Osteoblast (primary cell): Measurements from ENCODE around the gene TXNDC11. TPM values are rescaled to one million over a fixed set of nuclear protein-coding genes. Genes with fewer than 3 reads are reported as not detected.

Experiments used
- DNase-seq: peaks from one replicate; pipeline ENCODE4 v3.0.0; 2011; ENCODE audit warnings: low spot score, mixed read lengths; ENCODE audit not compliant: insufficient read length; ENCODE audit errors: missing footprints
- H2AFZ ChIP-seq: 2 replicates; pipeline ENCODE4 v1.6.0; 2011; ENCODE audit warnings: mild to moderate bottlenecking, low read length
- H3K27ac ChIP-seq: 2 replicates; pipeline ENCODE4 v1.5.1; 2011; ENCODE audit warnings: mild to moderate bottlenecking, low read depth, low read length, moderate library complexity
- H3K27me3 ChIP-seq: 2 replicates; pipeline ENCODE4 v1.6.0; 2012; ENCODE audit warnings: mild to moderate bottlenecking, control low read depth, inconsistent platforms, low read length, moderate library complexity; ENCODE audit not compliant: insufficient read depth
- H3K36me3 ChIP-seq: 2 replicates; pipeline ENCODE4 v1.5.1; 2011; ENCODE audit warnings: mild to moderate bottlenecking, low read length, control low read depth, moderate library complexity; ENCODE audit not compliant: insufficient read depth
- H3K4me1 ChIP-seq: 2 replicates; pipeline ENCODE4 v1.5.1; 2011; ENCODE audit warnings: mild to moderate bottlenecking, low read length, control low read depth, moderate library complexity; ENCODE audit not compliant: insufficient read depth
- H3K4me2 ChIP-seq: 2 replicates; pipeline ENCODE4 v1.6.0; 2011; ENCODE audit warnings: mild to moderate bottlenecking, low read length; ENCODE audit not compliant: insufficient read depth
- H3K4me3 ChIP-seq: fragments of 200-600 bp; sonication (generic); 3 replicates; pipeline ENCODE4 v1.5.1; 2012; ENCODE audit warnings: mild to moderate bottlenecking, low read length, inconsistent platforms; ENCODE audit not compliant: insufficient read depth
- H3K79me2 ChIP-seq: 2 replicates; pipeline ENCODE4 v1.6.0; 2012; ENCODE audit warnings: mild to moderate bottlenecking, low read length, control low read depth, inconsistent platforms; ENCODE audit not compliant: insufficient read depth
- H3K9me3 ChIP-seq: 2 replicates; pipeline ENCODE4 v1.5.1; 2011; ENCODE audit warnings: low read depth, low read length, control low read depth
- H4K20me1 ChIP-seq: 2 replicates; pipeline ENCODE4 v1.6.0; 2012; ENCODE audit warnings: mild to moderate bottlenecking, low read length, control low read depth; ENCODE audit not compliant: insufficient read depth
- total RNA-seq: library from RNA; depleted of rRNA; stranded (reverse); fragments of >200 nt; gene quantifications from 2 replicates; pipeline ENCODE4 v1.2.3, GENCODE V29; 2012
- TF ChIP-seq, protein P1 (sequence below): IDR thresholded peaks from 2 replicates; pipeline ENCODE4 v1.5.1; 2011; ENCODE audit warnings: mild to moderate bottlenecking, low read depth, low read length, moderate library complexity; ENCODE audit errors: extremely low read depth

The TXNDC11 gene
- total RNA-seq, 1 donor = 26.1 TPM

DNA sequence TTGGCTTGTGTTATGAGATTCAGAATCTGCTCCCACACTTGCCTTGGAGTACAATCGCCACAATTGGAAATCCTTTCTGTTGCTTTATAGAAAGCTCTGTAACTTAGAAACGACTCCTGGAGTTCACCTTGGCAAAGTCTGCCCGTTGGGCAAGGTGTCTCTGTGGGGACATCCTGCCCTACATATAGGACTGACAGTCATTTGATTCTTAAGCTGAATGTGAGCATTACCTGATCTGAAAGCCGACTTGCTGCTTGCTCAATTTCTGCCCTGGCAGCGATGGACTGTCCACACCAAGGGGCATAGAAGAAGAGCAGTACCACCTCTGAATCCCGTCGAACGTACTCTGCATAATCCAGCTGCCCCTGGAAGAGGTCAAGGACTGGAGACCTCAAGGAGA lies 6.9 kb downstream of the TXNDC11 start:
- Histone ChIP-seq H4K20me1 (peaks cover 38% of the 10 kb centered on the region), H3K4me3 (no peak overlapping the region), H2AFZ (no peak overlapping the region), H3K36me3 (peaks cover 72% of the 10 kb centered on the region), H3K4me2 (no peak overlapping the region), H3K79me2 (peaks cover 83% of the 10 kb centered on the region), H3K27ac (no peak overlapping the region), H3K9me3 (no peaks in the 10 kb centered on the region), H3K4me1 (peaks cover 5% of the 10 kb centered on the region), H3K27me3 (no peaks in the 10 kb centered on the region)
- DNase-seq = no peak
- TF ChIP-seq, protein P1, sequence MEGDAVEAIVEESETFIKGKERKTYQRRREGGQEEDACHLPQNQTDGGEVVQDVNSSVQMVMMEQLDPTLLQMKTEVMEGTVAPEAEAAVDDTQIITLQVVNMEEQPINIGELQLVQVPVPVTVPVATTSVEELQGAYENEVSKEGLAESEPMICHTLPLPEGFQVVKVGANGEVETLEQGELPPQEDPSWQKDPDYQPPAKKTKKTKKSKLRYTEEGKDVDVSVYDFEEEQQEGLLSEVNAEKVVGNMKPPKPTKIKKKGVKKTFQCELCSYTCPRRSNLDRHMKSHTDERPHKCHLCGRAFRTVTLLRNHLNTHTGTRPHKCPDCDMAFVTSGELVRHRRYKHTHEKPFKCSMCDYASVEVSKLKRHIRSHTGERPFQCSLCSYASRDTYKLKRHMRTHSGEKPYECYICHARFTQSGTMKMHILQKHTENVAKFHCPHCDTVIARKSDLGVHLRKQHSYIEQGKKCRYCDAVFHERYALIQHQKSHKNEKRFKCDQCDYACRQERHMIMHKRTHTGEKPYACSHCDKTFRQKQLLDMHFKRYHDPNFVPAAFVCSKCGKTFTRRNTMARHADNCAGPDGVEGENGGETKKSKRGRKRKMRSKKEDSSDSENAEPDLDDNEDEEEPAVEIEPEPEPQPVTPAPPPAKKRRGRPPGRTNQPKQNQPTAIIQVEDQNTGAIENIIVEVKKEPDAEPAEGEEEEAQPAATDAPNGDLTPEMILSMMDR = no peak

DNA sequence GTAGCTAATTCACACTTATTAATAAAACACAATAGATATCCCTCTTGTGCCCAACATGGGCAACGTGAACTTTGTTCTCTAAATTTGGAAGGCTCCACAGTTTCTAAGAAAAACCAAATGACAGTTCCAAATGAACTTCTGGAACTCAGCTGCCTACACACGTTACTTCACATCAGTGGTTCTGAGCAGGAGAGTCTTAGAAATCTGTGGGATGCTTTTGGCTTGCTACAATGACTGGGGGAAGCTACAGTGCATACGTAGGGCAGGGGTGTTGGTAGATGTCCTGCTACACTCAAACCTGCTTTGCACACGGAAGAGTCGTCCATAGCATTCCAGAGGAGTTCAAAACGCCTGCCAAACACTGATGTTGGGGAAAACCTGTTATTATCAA lies 8.0 kb downstream of the TXNDC11 start:
- Histone ChIP-seq H3K27me3 (no peaks in the 10 kb centered on the region), H4K20me1 (peaks cover 29% of the 10 kb centered on the region), H3K4me3 (no peak overlapping the region), H3K79me2 (peaks cover 80% of the 10 kb centered on the region), H3K4me1 (no peaks in the 10 kb centered on the region), H3K27ac (no peak overlapping the region), H3K4me2 (no peak overlapping the region), H2AFZ (no peak overlapping the region), H3K9me3 (no peaks in the 10 kb centered on the region), H3K36me3 (peaks cover 80% of the 10 kb centered on the region)
- DNase-seq = no peak
- TF ChIP-seq, protein P1 = no peak

DNA sequence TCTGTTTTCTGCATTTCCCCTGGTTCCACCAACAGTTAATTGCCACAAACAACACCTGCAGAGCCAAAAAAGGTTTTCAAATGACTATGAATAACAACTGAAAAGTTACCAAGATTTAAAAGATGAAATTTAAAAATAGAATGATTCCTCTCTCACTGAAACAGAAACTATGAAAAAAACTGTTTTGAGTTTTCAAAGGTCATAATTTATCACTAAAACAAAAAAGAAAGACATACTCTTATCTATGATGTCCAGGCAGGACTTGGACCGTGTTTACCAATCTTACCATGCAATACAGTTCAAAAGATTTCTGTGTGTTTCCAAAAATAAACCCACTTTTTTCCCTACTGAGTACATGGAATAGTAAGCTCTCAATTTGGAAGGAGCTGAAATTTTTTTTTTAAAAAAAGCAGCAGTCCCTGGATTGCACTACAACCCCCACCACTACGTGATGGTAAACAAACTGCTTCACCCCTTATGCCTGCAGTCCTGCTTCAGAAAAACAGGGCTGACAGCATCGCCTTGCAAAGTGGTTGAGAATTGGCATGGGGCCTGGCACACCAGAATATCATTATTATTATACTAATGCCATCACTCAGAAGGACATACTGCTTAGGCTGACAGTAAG lies 8.5 kb downstream of the TXNDC11 start:
- no peak overlapping the region for H3K4me3 ChIP-seq
- H3K4me2 ChIP-seq = no peak overlapping the region
- TF ChIP-seq, protein P1 = no peak
- H2AFZ ChIP-seq = no peak overlapping the region
- H3K36me3 ChIP-seq = peaks cover 83% of the 10 kb centered on the region
- peaks cover 80% of the 10 kb centered on the region for H3K79me2 ChIP-seq
- DNase-seq = no peak
- H4K20me1 ChIP-seq = peaks cover 24% of the 10 kb centered on the region
- H3K4me1 ChIP-seq = no peaks in the 10 kb centered on the region
- H3K9me3 ChIP-seq = no peaks in the 10 kb centered on the region
- H3K27ac ChIP-seq = no peak overlapping the region
- no peaks in the 10 kb centered on the region for H3K27me3 ChIP-seq

DNA sequence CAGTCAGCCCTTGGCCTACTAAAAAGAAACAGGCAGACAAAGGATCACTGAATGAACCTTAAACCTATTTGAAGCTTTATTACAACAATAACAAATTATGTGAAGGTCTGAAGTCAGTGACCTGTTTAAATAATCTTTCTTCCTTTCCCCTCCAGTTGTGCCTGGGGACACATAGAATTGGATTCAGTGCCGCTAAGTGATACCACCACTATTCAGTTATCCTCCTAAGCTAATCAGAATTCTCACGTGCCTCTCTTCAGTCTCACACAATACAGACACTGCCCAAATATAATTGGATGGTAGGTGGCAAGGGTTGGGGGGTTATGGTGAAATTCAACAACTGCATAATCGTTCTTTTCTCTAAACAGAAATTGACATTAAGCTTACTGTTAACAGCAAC lies 11.4 kb downstream of the TXNDC11 start:
- H3K79me2 ChIP-seq = peaks cover 66% of the 10 kb centered on the region
- no peak overlapping the region for H3K4me2 ChIP-seq
- H3K4me3 ChIP-seq = no peak overlapping the region
- H3K4me1 ChIP-seq = no peaks in the 10 kb centered on the region
- H4K20me1 ChIP-seq = peaks cover 1% of the 10 kb centered on the region
- H3K27ac ChIP-seq = peak overlapping the region; percentile 19
- TF ChIP-seq, protein P1 = no peak
- no peak overlapping the region for H2AFZ ChIP-seq
- H3K27me3 ChIP-seq = no peaks in the 10 kb centered on the region
- H3K36me3 ChIP-seq = peaks cover 78% of the 10 kb centered on the region
- H3K9me3 ChIP-seq = no peaks in the 10 kb centered on the region
- no peak for DNase-seq
